ENCODE data around the gene ARHGEF37. TPM values are rescaled to one million over a fixed set of nuclear protein-coding genes. Genes with fewer than 3 reads are reported as not detected.

Gene ARHGEF37
- total and polyA plus RNA-seq, 2 donors (not counting 1 experiment from before 2014, with no cell fraction given) = 0.31 to 5.3 TPM

GRCh38 chr5:149622466-149622865, 41.2 kb downstream of the ARHGEF37 start:
- no peak overlapping the region for H3K4me2 ChIP-seq (ENCODE audit: extremely low read depth, insufficient read depth, low read length)
- no peaks in the 10 kb centered on the region for H3K36me3 ChIP-seq (ENCODE audit: control insufficient read depth, insufficient read depth, low read length)
- H4K20me1 ChIP-seq (ENCODE audit: control insufficient read depth, extremely low read depth, insufficient read depth, low read length) = no peaks in the 10 kb centered on the region
- TF ChIP-seq CTCF (conservative IDR thresholded peaks at IDR 0.05 in 1 of 2, IDR thresholded peaks at IDR 0.05 in 1 of 2; ENCODE audit: low read depth in 1 of 2, low read length in 2 of 2) (no peak), EZH2 (IDR thresholded peaks at IDR 0.05; ENCODE audit: low read length, missing control alignments) (no peak)
- H3K4me3 ChIP-seq (replicated peaks in 1 of 4; ENCODE audit: control extremely low read depth in 1 of 4, insufficient read depth in 1 of 4, low read depth in 3 of 4, low read length in 4 of 4) = no peak overlapping the region
- no peaks in the 10 kb centered on the region for H3K27me3 ChIP-seq (ENCODE audit: control insufficient read depth, insufficient read depth, low read length)
- no peaks in the 10 kb centered on the region for H3K79me2 ChIP-seq (ENCODE audit: control insufficient read depth, insufficient read depth, low read length)
- H3K9ac ChIP-seq (ENCODE audit: insufficient read depth, low read length) = no peak overlapping the region
- no peak overlapping the region for H2AFZ ChIP-seq (ENCODE audit: low read length)
- peaks cover 6% of the 10 kb centered on the region for H3K4me1 ChIP-seq (ENCODE audit: control insufficient read depth, extremely low read depth, insufficient read depth, low read length)
- no peak overlapping the region for H3K27ac ChIP-seq (ENCODE audit: insufficient read depth, low read length)
- no peaks in the 10 kb centered on the region for H3K9me3 ChIP-seq (ENCODE audit: control insufficient read depth, insufficient read depth, low read depth, low read length)
- no peak for DNase-seq (ENCODE audit: low read depth in 2 of 2)

- no peak overlapping the region for H3K27ac ChIP-seq (ENCODE audit: insufficient read depth, low read length)
- H3K4me2 ChIP-seq (ENCODE audit: extremely low read depth, insufficient read depth, low read length) = no peak overlapping the region
- TF ChIP-seq CTCF (conservative IDR thresholded peaks at IDR 0.05 in 1 of 2, IDR thresholded peaks at IDR 0.05 in 1 of 2; ENCODE audit: low read depth in 1 of 2, low read length in 2 of 2) = no peak
- TF ChIP-seq EZH2 (IDR thresholded peaks at IDR 0.05; ENCODE audit: low read length, missing control alignments) = no peak
- no peaks in the 10 kb centered on the region for H3K9me3 ChIP-seq (ENCODE audit: control insufficient read depth, insufficient read depth, low read depth, low read length)
- no peaks in the 10 kb centered on the region for H3K79me2 ChIP-seq (ENCODE audit: control insufficient read depth, insufficient read depth, low read length)
- no peaks in the 10 kb centered on the region for H4K20me1 ChIP-seq (ENCODE audit: control insufficient read depth, extremely low read depth, insufficient read depth, low read length)
- no peaks in the 10 kb centered on the region for H3K27me3 ChIP-seq (ENCODE audit: control insufficient read depth, insufficient read depth, low read length)
- no peak overlapping the region for H3K4me3 ChIP-seq (replicated peaks in 1 of 4; ENCODE audit: control extremely low read depth in 1 of 4, insufficient read depth in 1 of 4, low read depth in 3 of 4, low read length in 4 of 4)
- DNase-seq (ENCODE audit: low read depth in 2 of 2) = no peak
- H2AFZ ChIP-seq (ENCODE audit: low read length) = no peak overlapping the region
- H3K9ac ChIP-seq (ENCODE audit: insufficient read depth, low read length) = no peak overlapping the region
- H3K4me1 ChIP-seq (ENCODE audit: control insufficient read depth, extremely low read depth, insufficient read depth, low read length) = peaks cover 6% of the 10 kb centered on the region
- no peaks in the 10 kb centered on the region for H3K36me3 ChIP-seq (ENCODE audit: control insufficient read depth, insufficient read depth, low read length)
Measured at GRCh38 chr5:149623473-149623872, 42.2 kb downstream of the ARHGEF37 start.

- H3K9ac ChIP-seq (ENCODE audit: insufficient read depth, low read length) = no peak overlapping the region
- H3K4me1 ChIP-seq (ENCODE audit: control insufficient read depth, extremely low read depth, insufficient read depth, low read length) = peaks cover under 1% of the 10 kb centered on the region
- no peak overlapping the region for H3K4me3 ChIP-seq (replicated peaks in 1 of 4; ENCODE audit: control extremely low read depth in 1 of 4, insufficient read depth in 1 of 4, low read depth in 3 of 4, low read length in 4 of 4)
- DNase-seq (ENCODE audit: low read depth in 2 of 2) = no peak
- no peak overlapping the region for H3K4me2 ChIP-seq (ENCODE audit: extremely low read depth, insufficient read depth, low read length)
- no peaks in the 10 kb centered on the region for H3K79me2 ChIP-seq (ENCODE audit: control insufficient read depth, insufficient read depth, low read length)
- H4K20me1 ChIP-seq (ENCODE audit: control insufficient read depth, extremely low read depth, insufficient read depth, low read length) = no peaks in the 10 kb centered on the region
- H3K27ac ChIP-seq (ENCODE audit: insufficient read depth, low read length) = no peak overlapping the region
- no peak for TF ChIP-seq EZH2 (IDR thresholded peaks at IDR 0.05; ENCODE audit: low read length, missing control alignments)
- no peak overlapping the region for H2AFZ ChIP-seq (ENCODE audit: low read length)
- H3K9me3 ChIP-seq (ENCODE audit: control insufficient read depth, insufficient read depth, low read depth, low read length) = no peaks in the 10 kb centered on the region
- H3K36me3 ChIP-seq (ENCODE audit: control insufficient read depth, insufficient read depth, low read length) = no peaks in the 10 kb centered on the region
- no peaks in the 10 kb centered on the region for H3K27me3 ChIP-seq (ENCODE audit: control insufficient read depth, insufficient read depth, low read length)
Measured at GRCh38 chr5:149627070-149627469, 45.8 kb downstream of the ARHGEF37 start.

Data from fibroblast of lung (primary cell).